Motor neuron (in vitro differentiated cells): Measurements from ENCODE around the gene EEF1A1. TPM values are rescaled to one million over a fixed set of nuclear protein-coding genes. Genes with fewer than 3 reads are reported as not detected.
A peak's percentile ranks its signal among the peaks of the same experiment; 100 is the strongest.
"Not testable (repeated sequence)": the region's sequence is repeated elsewhere in the genome, so short reads cannot be mapped to it uniquely, and the experiment has no call there.

Experiments used
- ATAC-seq, 8 experiments: fragments of 200-7000 bp; cut with Tn5 transposase; replicated peaks in 6 of 8; 2 replicates each; pipeline ENCODE4 v1.8.0; 2021; ENCODE audit warnings: mild to moderate bottlenecking in 8 of 8, moderate library complexity in 8 of 8
- H3K27ac ChIP-seq, 2 donors: fragments of 250-450 bp; sonication (Bioruptor Pico); 2 replicates each; pipeline ENCODE4 v1.9.0; 2021; ENCODE audit warnings: antibody characterized with exemption in 2 of 2, mild to moderate bottlenecking in 2 of 2, moderate library complexity in 1 of 2
- H3K4me1 ChIP-seq, 2 donors: fragments of 250-450 bp; sonication (Bioruptor Pico); replicated peaks in 1 of 2; 2 replicates each; pipeline ENCODE4 v1.6.1; 2021; ENCODE audit warnings: antibody characterized with exemption in 2 of 2, mild to moderate bottlenecking in 2 of 2, moderate library complexity in 1 of 2
- H3K4me3 ChIP-seq, 5 donors: fragments of 250-450 bp; sonication (Bioruptor Pico); 2 replicates each; pipeline ENCODE4 v1.9.0; 2021; ENCODE audit warnings: antibody characterized with exemption in 5 of 5, mild to moderate bottlenecking in 5 of 5, moderate library complexity in 4 of 5
- WGBS, 10 experiments: fragments of 450-650 bp; shearing (Covaris generic); methylation state at CpG; one replicate each; pipeline ENCODE4 v1.0.0; 2022; 5-methylcytosine and 5-hydroxymethylcytosine counted together
- in situ Hi-C, 9 experiments: fragments of 400-800 bp; cut with MboI; loops; one replicate each; pipeline ENCODE4 v1.15.0; 2021; ENCODE audit warnings: low sequenced_read_pairs in 9 of 9, low pct_unique_long_range_greater_than_20kb in 2 of 9; ENCODE audit not compliant: unreplicated experiment in 9 of 9
- total RNA-seq, 8 experiments: library from RNA; unstranded; fragments of 300-600 nt; gene quantifications; 2 replicates each; pipeline versions ENCODE4 v1.2.3 to v1.2.4, GENCODE V29; 2022

Gene EEF1A1
- total RNA-seq, 8 experiments from 2014 or later, result 9,744 to 15,299 (median 11,254) TPM

DNA sequence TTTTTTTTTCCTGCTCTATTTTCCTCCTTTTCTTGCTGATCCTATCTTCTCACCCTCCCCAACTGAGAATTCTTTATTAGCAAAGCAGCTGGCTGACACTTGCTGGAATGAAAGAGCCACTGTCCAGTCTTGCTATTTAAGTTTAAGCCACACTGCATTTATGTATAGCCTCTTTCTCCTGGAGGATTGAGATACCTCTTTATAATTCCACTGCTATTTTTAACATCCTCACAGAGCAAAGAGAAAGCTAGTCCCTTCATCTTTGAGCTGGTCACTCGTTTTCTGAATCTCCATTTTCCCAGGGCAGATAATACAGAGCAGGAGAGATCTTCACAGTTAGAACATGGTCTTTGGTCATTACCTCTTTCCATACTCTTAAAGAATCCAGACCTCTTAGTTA is 36.0 kb upstream of the EEF1A1 start:
- in situ Hi-C loops, result no loop called here
- peaks cover 8 to 21% of the 10 kb centered on the region in 2 donors for H3K4me1 ChIP-seq
- no peak overlapping the region for H3K4me3 ChIP-seq
- H3K27ac ChIP-seq, result no peak overlapping the region
- 0 to 60% (median 22%) methylated on average over 1 of the region's 1 CpG; no CpG with 5 or more reads in 1 of the 10 experiments for WGBS, 10 experiments
- peak in 4 of 8 experiments; percentile 20 to 59 (median 46) for ATAC-seq

DNA sequence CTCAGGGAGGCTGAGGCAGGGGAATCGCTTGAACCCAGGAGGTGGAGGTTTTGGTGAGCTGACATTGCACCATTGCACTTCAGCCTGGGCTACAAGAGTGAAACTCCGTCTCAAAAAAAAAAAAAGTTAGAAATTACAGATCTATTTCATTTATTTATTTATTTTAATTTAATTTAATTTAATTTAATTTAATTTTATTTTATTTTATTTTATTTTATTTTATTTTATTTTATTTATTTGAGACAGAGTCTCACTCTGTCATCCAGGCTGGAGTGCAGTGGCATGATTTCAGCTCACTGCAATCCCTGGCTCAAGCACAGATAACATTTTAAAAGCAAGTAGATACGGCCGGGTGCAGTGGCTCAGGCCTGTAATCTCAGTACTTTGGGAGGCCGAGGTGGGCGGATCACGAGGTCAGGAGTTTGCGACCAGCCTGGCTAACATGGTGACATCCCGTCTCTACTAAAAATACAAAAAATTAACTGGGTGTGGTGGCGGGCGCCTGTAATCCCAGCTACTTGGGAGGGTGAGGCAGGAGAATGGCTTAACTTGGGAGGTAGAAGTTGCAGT is 34.6 kb upstream of the EEF1A1 start:
- H3K4me3 ChIP-seq, H3K27ac ChIP-seq, in situ Hi-C loops, ATAC-seq: not testable (repeated sequence)
- H3K4me1 ChIP-seq, result peaks cover 6 to 18% of the 10 kb centered on the region in 2 donors
- 80 to 100% (median 89%) methylated on average over 1 to 11 of the region's 11 CpGs; no CpG with 5 or more reads in 1 of the 10 experiments for WGBS, 10 experiments

DNA sequence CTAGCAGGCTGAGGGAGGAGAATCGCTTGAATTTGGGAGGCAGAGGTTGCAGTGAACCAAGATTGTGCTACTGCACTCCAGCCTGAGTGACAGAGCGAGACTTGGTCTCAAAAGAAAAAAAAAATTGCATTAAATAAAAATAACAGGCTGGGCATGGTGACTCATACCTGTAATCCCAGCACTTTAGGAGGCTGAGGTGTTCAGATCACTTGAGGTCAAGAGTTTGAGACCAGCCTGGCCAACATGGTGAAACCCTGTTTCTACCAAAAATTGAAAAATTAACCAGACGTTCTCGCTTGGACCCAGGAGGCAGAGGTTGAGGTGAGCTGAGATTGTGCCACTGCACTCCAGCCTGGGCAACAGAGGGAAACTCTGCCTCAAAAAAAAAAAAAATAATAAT is 30.3 kb upstream of the EEF1A1 start:
- H3K27ac ChIP-seq, ATAC-seq, in situ Hi-C loops, H3K4me3 ChIP-seq, H3K4me1 ChIP-seq: not testable (repeated sequence)
- 80 to 100% (median 93%) methylated on average over 1 to 4 of the region's 4 CpGs for WGBS, 10 experiments

DNA sequence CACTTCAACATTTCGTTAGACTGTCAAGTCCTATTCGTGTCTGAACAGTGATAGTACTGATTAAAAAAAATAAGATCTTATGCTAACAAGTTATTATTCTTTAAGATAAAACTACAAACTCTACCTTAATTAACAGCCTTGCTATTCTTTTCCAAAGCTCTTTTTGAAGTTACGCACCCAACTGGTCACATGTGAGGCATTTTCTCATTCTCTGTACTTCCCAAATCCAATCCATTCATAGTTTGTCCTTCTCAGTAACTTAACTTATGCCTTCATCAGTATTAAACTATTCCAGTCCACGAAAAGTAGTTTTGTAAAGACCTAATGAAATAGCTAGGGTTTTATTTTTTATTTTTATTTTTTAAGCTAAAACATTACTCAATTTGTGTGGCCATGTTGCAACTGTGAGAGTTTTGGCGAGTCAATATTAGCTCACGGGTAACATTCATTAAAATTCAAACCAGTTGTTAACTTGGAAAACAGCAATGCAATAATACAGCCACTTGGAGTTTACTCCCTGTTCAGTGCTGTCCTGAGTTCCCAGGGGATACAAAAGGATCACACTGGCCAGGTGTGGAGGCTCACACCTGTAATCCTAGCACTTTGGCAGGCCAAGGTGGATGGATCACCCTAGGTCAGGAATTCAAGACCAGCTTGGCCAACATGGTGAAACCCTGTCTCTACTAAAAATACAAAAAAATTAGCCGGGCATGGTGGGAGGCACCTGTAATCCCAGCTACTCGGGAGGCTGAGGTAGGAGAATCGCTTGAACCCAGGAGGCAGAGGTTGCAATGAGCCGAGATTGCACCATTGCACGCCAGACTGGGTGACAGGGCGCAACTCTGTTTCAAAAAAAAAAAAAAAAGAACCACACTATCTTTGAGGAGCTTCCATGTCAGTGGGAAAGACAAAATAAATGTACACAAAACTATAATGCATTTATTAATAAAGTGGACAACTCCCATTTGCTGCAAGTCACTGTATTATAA is 27.9 kb upstream of the EEF1A1 start:
- H3K4me3 ChIP-seq, result no peak overlapping the region
- no peaks in the 10 kb centered on the region for H3K4me1 ChIP-seq
- WGBS, 10 experiments, result 60 to 98% (median 79%) methylated on average over 4 to 12 of the region's 12 CpGs
- no peak overlapping the region for H3K27ac ChIP-seq
- no peak for ATAC-seq
- in situ Hi-C loops, result no loop called here

DNA sequence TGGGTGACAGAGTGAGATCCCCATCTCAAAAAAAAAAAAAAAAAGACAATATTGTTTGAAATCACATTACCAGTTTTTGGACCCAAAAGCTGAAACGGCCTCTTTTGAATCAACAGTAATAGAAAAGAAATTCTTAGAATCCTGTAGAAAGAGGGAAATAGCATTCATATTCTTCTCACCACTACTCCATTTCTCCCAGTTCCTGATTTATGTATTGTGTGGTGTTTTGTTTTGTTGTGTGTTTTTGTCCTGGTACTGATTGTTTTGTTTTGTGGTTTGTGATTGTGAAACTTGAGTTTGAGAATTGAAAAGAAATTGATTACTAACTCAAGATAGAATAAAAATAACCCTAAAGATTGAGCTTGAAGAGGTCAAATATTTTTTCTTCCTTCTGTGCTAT is 26.2 kb upstream of the EEF1A1 start:
- ATAC-seq, result no peak
- Histone ChIP-seq H3K4me3 (no peak overlapping the region), H3K27ac (no peak overlapping the region), H3K4me1 (no peaks in the 10 kb centered on the region)
- in situ Hi-C loops, result no loop called here
- 71 to 100% (median 100%) methylated on average over 1 of the region's 1 CpG; no CpG with 5 or more reads in 1 of the 10 experiments for WGBS, 10 experiments

DNA sequence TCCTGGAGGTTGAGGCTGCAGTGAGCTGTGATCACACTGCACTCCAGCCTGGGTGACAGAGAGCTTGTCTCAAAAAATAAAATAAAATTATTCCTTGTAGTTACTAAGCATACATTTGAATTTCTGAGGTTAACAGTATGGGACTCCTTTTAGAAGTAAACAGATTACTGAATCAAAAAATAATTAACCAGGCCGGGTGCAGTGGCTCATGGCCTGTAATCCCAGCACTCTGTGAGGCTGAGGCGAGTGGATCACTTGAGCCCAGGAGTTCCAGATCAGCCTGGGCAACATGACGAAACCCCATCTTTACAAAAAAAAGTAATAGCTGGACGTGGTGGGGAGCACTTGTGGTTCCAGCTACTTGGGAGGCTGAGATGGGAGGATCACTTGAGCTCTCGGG is 22.1 kb upstream of the EEF1A1 start:
- ATAC-seq, result no peak
- Histone ChIP-seq H3K4me1 (no peaks in the 10 kb centered on the region), H3K4me3 (no peak overlapping the region), H3K27ac (no peak overlapping the region)
- in situ Hi-C loops, result no loop called here
- WGBS, 10 experiments, result 40 to 97% (median 80%) methylated on average over 1 to 4 of the region's 5 CpGs; no CpG with 5 or more reads in 3 of the 10 experiments

DNA sequence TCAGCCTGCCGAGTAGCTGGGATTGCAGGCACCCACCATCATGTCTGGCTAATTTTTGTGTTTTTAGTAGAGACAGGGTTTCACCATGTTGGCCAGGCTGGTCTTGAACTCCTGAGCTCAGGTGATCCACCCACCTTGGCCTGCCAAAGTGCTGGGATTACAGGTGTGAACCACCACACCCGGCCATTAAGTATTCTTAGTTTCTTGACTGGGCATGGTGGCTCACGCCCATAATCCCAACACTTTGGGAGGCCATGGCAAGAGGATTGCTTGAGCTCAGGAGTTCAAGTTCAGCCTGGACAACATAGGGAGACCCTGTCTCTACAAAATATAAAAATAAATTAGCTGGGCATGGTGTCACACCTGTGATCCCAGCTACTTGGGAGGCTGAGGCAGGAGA is 21.6 kb upstream of the EEF1A1 start:
- H3K27ac ChIP-seq, ATAC-seq, H3K4me1 ChIP-seq, in situ Hi-C loops, H3K4me3 ChIP-seq: not testable (repeated sequence)
- 40 to 100% (median 77%) methylated on average over 1 to 3 of the region's 3 CpGs; no CpG with 5 or more reads in 4 of the 10 experiments for WGBS, 10 experiments

DNA sequence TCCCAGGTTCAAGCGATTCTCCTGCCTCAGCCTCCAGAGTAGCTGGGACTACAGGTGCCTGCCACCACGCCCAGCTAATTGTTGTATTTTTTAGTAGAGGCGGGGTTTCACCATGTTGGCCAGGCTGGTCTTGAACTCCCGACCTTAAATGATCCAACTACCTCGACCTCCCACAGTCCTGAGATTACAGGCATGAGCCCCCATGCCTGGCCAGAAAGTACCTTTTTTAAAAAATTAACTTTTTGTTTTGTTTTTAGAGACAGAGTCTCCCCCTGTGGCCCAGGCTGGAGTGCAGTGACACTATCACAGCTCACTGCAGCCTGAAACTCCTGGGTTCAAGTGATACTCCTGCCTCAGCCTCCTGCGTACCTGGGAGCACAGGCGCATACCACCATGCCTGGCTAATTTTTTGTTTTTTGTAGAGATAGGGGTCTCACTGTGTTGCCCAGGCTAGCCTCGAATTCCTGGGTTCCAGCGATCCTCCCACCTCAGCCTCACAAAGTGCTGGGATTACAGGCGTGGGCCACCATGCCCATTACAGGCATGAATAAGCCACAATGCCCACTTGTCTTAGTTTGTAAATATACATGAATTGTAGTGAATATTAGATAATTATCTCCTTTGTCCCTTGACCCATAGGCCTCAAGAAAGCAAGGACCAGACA is 17.4 kb upstream of the EEF1A1 start:
- no peak overlapping the region for H3K4me3 ChIP-seq
- no peaks in the 10 kb centered on the region for H3K4me1 ChIP-seq
- H3K27ac ChIP-seq, result no peak overlapping the region
- 72 to 96% (median 91%) methylated on average over 1 to 5 of the region's 10 CpGs; no CpG with 5 or more reads in 2 of the 10 experiments for WGBS, 10 experiments
- in situ Hi-C loops, result no loop called here
- ATAC-seq, result no peak

DNA sequence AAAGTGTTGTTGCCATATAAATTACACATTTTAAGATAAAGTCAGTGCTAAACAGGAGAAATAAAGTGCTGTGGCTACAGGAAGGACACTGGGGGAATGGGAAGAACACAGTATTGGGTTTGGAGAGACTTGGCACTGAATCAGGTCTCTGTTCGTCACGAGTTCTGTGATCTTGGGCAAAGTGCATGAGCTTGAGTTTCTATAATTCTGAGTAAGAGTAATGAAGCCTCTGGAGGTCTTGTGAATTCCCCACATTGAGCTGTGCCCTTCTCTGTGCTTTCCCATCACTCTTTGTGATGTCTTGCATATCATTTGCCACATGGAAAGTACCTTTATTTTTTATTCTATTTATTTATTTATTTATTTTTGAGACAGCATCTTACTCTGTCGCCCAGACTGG is 16.8 kb upstream of the EEF1A1 start:
- H3K27ac ChIP-seq, result no peak overlapping the region
- in situ Hi-C loops, result no loop called here
- no peaks in the 10 kb centered on the region for H3K4me1 ChIP-seq
- H3K4me3 ChIP-seq, result no peak overlapping the region
- 50 to 100% (median 83%) methylated on average over 1 to 3 of the region's 3 CpGs; no CpG with 5 or more reads in 2 of the 10 experiments for WGBS, 10 experiments
- ATAC-seq, result no peak

DNA sequence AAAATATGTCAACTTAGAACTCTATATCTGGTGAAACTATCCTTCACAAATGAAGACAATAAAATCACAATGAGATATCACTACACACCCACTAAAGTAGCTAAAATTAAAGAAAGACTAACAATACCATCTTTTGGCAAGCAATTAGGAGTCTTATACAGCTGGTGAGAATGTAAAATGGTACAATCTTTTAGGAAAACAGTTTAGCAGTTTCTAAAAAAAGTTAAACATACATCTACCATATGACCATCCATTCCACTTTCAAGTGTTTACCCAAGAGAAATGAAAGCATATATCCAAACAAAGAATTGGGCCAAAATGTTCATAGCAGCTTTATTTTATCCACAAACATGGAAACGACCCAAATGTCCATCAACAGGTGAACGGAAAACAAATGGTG is 13.8 kb upstream of the EEF1A1 start:
- Histone ChIP-seq H3K4me1 (no peaks in the 10 kb centered on the region), H3K27ac (no peak overlapping the region), H3K4me3 (no peak overlapping the region)
- no peak for ATAC-seq
- WGBS, 10 experiments, result 60 to 100% (median 83%) methylated on average over 1 to 2 of the region's 2 CpGs; no CpG with 5 or more reads in 1 of the 10 experiments
- in situ Hi-C loops, result no loop called here

DNA sequence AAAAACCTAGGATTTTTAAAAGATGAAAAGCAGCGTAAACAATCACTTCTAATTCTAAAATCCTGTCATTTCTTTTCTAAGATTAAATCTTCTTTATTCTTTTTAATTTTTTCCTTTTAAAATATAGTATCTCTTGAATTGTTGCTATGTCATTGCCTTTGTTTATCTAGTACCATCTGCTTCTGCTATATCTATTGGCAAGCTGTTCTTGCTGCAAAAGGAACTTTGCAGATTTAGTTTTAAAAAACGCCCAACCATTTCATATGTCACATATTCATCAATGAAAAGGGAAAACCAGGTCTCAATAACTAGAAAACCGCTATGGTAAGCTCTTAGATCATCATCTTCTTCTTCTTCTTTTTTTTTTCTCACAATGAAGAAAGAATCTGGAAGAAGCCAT is 11.5 kb upstream of the EEF1A1 start:
- no peak for ATAC-seq
- no peak overlapping the region for H3K27ac ChIP-seq
- H3K4me1 ChIP-seq, result no peaks in the 10 kb centered on the region
- no peak overlapping the region for H3K4me3 ChIP-seq
- in situ Hi-C loops, result no loop called here
- 37 to 100% (median 84%) methylated on average over 1 to 3 of the region's 3 CpGs for WGBS, 10 experiments

DNA sequence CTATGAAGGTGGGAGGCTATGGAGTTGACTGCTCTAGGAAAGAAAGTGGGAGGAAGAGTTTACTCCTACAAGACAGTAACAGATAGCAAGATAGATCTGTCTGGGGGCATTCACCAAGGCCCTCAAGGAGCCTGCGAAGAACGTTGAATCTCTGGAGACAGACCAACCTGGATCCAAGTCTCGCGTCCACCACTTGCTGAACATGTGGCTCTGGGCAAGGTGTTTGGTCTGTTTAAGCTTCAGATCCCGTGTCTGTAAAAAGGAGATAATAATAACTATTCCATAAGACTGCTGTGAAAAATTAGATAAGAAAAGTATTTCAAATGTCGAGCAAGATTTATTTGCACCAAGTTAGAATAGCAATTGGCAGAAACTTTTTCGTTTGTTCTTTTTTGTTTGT is 8.1 kb upstream of the EEF1A1 start:
- WGBS, 10 experiments, result 44 to 84% (median 77%) methylated on average over 2 to 7 of the region's 7 CpGs
- in situ Hi-C loops, result no loop called here
- Histone ChIP-seq H3K4me1 (no peaks in the 10 kb centered on the region), H3K27ac (no peak overlapping the region), H3K4me3 (no peak overlapping the region)
- no peak for ATAC-seq
